ENCODE data around the gene CLIC6.

Gene CLIC6

GRCh38 chr21:34733852-34734251, 65.1 kb downstream of the CLIC6 start:
- peaks cover 28% of the 10 kb centered on the region for H3K27me3 Mint-ChIP-seq (ENCODE audit: low read depth)
- H3K4me3 Mint-ChIP-seq: no peak overlapping the region
- no peak for DNase-seq (ENCODE audit: low spot score)
- peaks cover 11% of the 10 kb centered on the region for H3K4me1 Mint-ChIP-seq (ENCODE audit: low read depth)
- no peaks in the 10 kb centered on the region for H3K9me3 Mint-ChIP-seq
- H3K27ac Mint-ChIP-seq: no peak overlapping the region
- H3K36me3 Mint-ChIP-seq (ENCODE audit: low read depth): peaks cover 4% of the 10 kb centered on the region

GRCh38 chr21:34734696-34735095, 65.9 kb downstream of the CLIC6 start:
- Mint-ChIP-seq H3K4me1 (ENCODE audit: low read depth) (peaks cover 8% of the 10 kb centered on the region), H3K27me3 (ENCODE audit: low read depth) (peaks cover 28% of the 10 kb centered on the region), H3K4me3 (no peak overlapping the region), H3K27ac (no peak overlapping the region), H3K36me3 (ENCODE audit: low read depth) (peaks cover 4% of the 10 kb centered on the region), H3K9me3 (no peaks in the 10 kb centered on the region)
- DNase-seq (ENCODE audit: low spot score): no peak

GRCh38 chr21:34736116-34736874, 67.5 kb downstream of the CLIC6 start:
- Mint-ChIP-seq H3K9me3 (no peaks in the 10 kb centered on the region), H3K36me3 (ENCODE audit: low read depth) (peaks cover 4% of the 10 kb centered on the region), H3K4me3 (no peak overlapping the region), H3K4me1 (ENCODE audit: low read depth) (peaks cover 4% of the 10 kb centered on the region), H3K27ac (no peak overlapping the region), H3K27me3 (ENCODE audit: low read depth) (peaks cover 39% of the 10 kb centered on the region)
- no peak for DNase-seq (ENCODE audit: low spot score)

- peaks cover 35% of the 10 kb centered on the region for H3K27me3 Mint-ChIP-seq (ENCODE audit: low read depth)
- H3K4me1 Mint-ChIP-seq (ENCODE audit: low read depth): no peaks in the 10 kb centered on the region
- no peaks in the 10 kb centered on the region for H3K36me3 Mint-ChIP-seq (ENCODE audit: low read depth)
- no peak overlapping the region for H3K27ac Mint-ChIP-seq
- H3K4me3 Mint-ChIP-seq: no peak overlapping the region
- DNase-seq (ENCODE audit: low spot score): no peak
- no peaks in the 10 kb centered on the region for H3K9me3 Mint-ChIP-seq
Measured at GRCh38 chr21:34737115-34737514, 68.3 kb downstream of the CLIC6 start.

- DNase-seq (ENCODE audit: low spot score): no peak
- H3K4me1 Mint-ChIP-seq (ENCODE audit: low read depth): no peaks in the 10 kb centered on the region
- H3K36me3 Mint-ChIP-seq (ENCODE audit: low read depth): no peaks in the 10 kb centered on the region
- H3K4me3 Mint-ChIP-seq: no peak overlapping the region
- H3K9me3 Mint-ChIP-seq: no peaks in the 10 kb centered on the region
- H3K27ac Mint-ChIP-seq: no peak overlapping the region
- peaks cover 36% of the 10 kb centered on the region for H3K27me3 Mint-ChIP-seq (ENCODE audit: low read depth)
Measured at GRCh38 chr21:34740198-34740597, 71.4 kb downstream of the CLIC6 start.

GRCh38 chr21:34743285-34743684, 74.5 kb downstream of the CLIC6 start:
- H3K4me3 Mint-ChIP-seq: no peak overlapping the region
- H3K4me1 Mint-ChIP-seq (ENCODE audit: low read depth): peaks cover 4% of the 10 kb centered on the region
- no peaks in the 10 kb centered on the region for H3K9me3 Mint-ChIP-seq
- H3K36me3 Mint-ChIP-seq (ENCODE audit: low read depth): no peaks in the 10 kb centered on the region
- no peak overlapping the region for H3K27ac Mint-ChIP-seq
- H3K27me3 Mint-ChIP-seq (ENCODE audit: low read depth): peaks cover 24% of the 10 kb centered on the region
- no peak for DNase-seq (ENCODE audit: low spot score)

GRCh38 chr21:34743831-34744230, 75.0 kb downstream of the CLIC6 start:
- Mint-ChIP-seq H3K27ac (no peak overlapping the region), H3K27me3 (ENCODE audit: low read depth) (peaks cover 20% of the 10 kb centered on the region), H3K4me1 (ENCODE audit: low read depth) (peaks cover 4% of the 10 kb centered on the region), H3K4me3 (no peak overlapping the region), H3K9me3 (no peaks in the 10 kb centered on the region), H3K36me3 (ENCODE audit: low read depth) (no peaks in the 10 kb centered on the region)
- DNase-seq (ENCODE audit: low spot score): no peak

- no peaks in the 10 kb centered on the region for H3K36me3 Mint-ChIP-seq (ENCODE audit: low read depth)
- peaks cover 4% of the 10 kb centered on the region for H3K4me1 Mint-ChIP-seq (ENCODE audit: low read depth)
- no peak overlapping the region for H3K4me3 Mint-ChIP-seq
- H3K27ac Mint-ChIP-seq: no peak overlapping the region
- H3K27me3 Mint-ChIP-seq (ENCODE audit: low read depth): peaks cover 22% of the 10 kb centered on the region
- no peaks in the 10 kb centered on the region for H3K9me3 Mint-ChIP-seq
- DNase-seq (ENCODE audit: low spot score): no peak
Measured at GRCh38 chr21:34744801-34745200, 76.0 kb downstream of the CLIC6 start.

- H3K27ac Mint-ChIP-seq: peak overlapping the region; percentile 45
- peak; percentile 51 for DNase-seq (ENCODE audit: low spot score)
- H3K36me3 Mint-ChIP-seq (ENCODE audit: low read depth): no peaks in the 10 kb centered on the region
- H3K27me3 Mint-ChIP-seq (ENCODE audit: low read depth): peaks cover 20% of the 10 kb centered on the region
- H3K4me1 Mint-ChIP-seq (ENCODE audit: low read depth): peaks cover 4% of the 10 kb centered on the region
- no peaks in the 10 kb centered on the region for H3K9me3 Mint-ChIP-seq
- H3K4me3 Mint-ChIP-seq: peak overlapping the region; percentile 66
Measured at GRCh38 chr21:34745557-34746255, 76.9 kb downstream of the CLIC6 start.

- DNase-seq (ENCODE audit: low spot score): no peak
- no peak overlapping the region for H3K27ac Mint-ChIP-seq
- no peaks in the 10 kb centered on the region for H3K36me3 Mint-ChIP-seq (ENCODE audit: low read depth)
- no peak overlapping the region for H3K4me3 Mint-ChIP-seq
- H3K27me3 Mint-ChIP-seq (ENCODE audit: low read depth): peaks cover 25% of the 10 kb centered on the region
- H3K9me3 Mint-ChIP-seq: no peaks in the 10 kb centered on the region
- peaks cover 4% of the 10 kb centered on the region for H3K4me1 Mint-ChIP-seq (ENCODE audit: low read depth)
Measured at GRCh38 chr21:34748862-34749261, 80.1 kb downstream of the CLIC6 start.

GRCh38 chr21:34754690-34755647, 86.2 kb downstream of the CLIC6 start:
- DNase-seq (ENCODE audit: low spot score): no peak
- H3K27ac Mint-ChIP-seq: no peak overlapping the region
- H3K4me3 Mint-ChIP-seq: no peak overlapping the region
- H3K27me3 Mint-ChIP-seq (ENCODE audit: low read depth): peaks cover 26% of the 10 kb centered on the region
- H3K9me3 Mint-ChIP-seq: no peaks in the 10 kb centered on the region
- no peaks in the 10 kb centered on the region for H3K4me1 Mint-ChIP-seq (ENCODE audit: low read depth)
- no peaks in the 10 kb centered on the region for H3K36me3 Mint-ChIP-seq (ENCODE audit: low read depth)

- no peak overlapping the region for H3K4me3 Mint-ChIP-seq
- H3K4me1 Mint-ChIP-seq (ENCODE audit: low read depth): no peaks in the 10 kb centered on the region
- H3K27ac Mint-ChIP-seq: no peak overlapping the region
- peaks cover 2% of the 10 kb centered on the region for H3K27me3 Mint-ChIP-seq (ENCODE audit: low read depth)
- H3K9me3 Mint-ChIP-seq: no peaks in the 10 kb centered on the region
- H3K36me3 Mint-ChIP-seq (ENCODE audit: low read depth): no peaks in the 10 kb centered on the region
- DNase-seq (ENCODE audit: low spot score): no peak
Measured at GRCh38 chr21:34761758-34762330, 93.0 kb downstream of the CLIC6 start.

- Mint-ChIP-seq H3K4me1 (ENCODE audit: low read depth) (no peaks in the 10 kb centered on the region), H3K27me3 (ENCODE audit: low read depth) (peaks cover 10% of the 10 kb centered on the region), H3K36me3 (ENCODE audit: low read depth) (no peaks in the 10 kb centered on the region), H3K9me3 (no peaks in the 10 kb centered on the region), H3K4me3 (no peak overlapping the region), H3K27ac (no peak overlapping the region)
- DNase-seq (ENCODE audit: low spot score): no peak
Measured at GRCh38 chr21:34762786-34763185, 94.0 kb downstream of the CLIC6 start.

Measured in T-helper 2 cell treated with Interferon-gamma antibody and Interleukin-4, amounts not matched to agents 5 μg/mL and 100 μg/mL, for 36 hours (primary cell).